SK-N-SH (cell line): Measurements from ENCODE around the gene ERAL1. TPM values are rescaled to one million over a fixed set of nuclear protein-coding genes. Genes with fewer than 3 reads are reported as not detected.
A peak's percentile ranks its signal among the peaks of the same experiment; 100 is the strongest.

Experiments used
- CTCF ChIA-PET: fragments of 300-600, 350-600 bp; formaldehyde crosslinking; extraction: SDS; loops from one replicate; lab custom pipeline; 2021; lab: Yijun Ruan, JAX
- POLR2A ChIA-PET: fragments of 350-600 bp; sonication (Branson Sonifier 250); formaldehyde crosslinking; extraction: SDS; loops from one replicate; lab custom pipeline; 2020; ENCODE audit warnings: antibody characterized with exemption, inconsistent platforms; lab: Yijun Ruan, JAX
- DNase-seq: peaks from one replicate; pipeline ENCODE4 v3.0.0; 2012
- H2AFZ ChIP-seq: fragments of 200-600 bp; sonication (generic); 2 replicates; pipeline ENCODE4 v1.8.1; 2016; ENCODE audit warnings: antibody characterized with exemption, mild to moderate bottlenecking, low read depth
- H3F3A ChIP-seq: fragments of 200-600 bp; sonication (generic); replicated peaks from 2 replicates; pipeline ENCODE3; 2016; ENCODE audit warnings: antibody characterized with exemption, mild to moderate bottlenecking; ENCODE audit not compliant: insufficient read depth
- H3K27ac ChIP-seq, 2 experiments: fragments of 200-500 bp in 1 of 2; fragments of 200-600 bp in 1 of 2; sonication (Bioruptor generic) in 1 of 2; sonication (generic), shearing (Covaris generic) in 1 of 2; 2 replicates each; pipeline versions ENCODE4 v1.5.1 to v1.6.1; 2014 to 2016; ENCODE audit warnings: low read depth in 2 of 2, inconsistent platforms in 1 of 2, low read length in 1 of 2, mild to moderate bottlenecking in 1 of 2, mixed read lengths in 1 of 2
- H3K27me3 ChIP-seq: fragments of 200-600 bp; sonication (generic), shearing (Covaris generic); 2 replicates; pipeline ENCODE4 v1.6.1; 2016; ENCODE audit warnings: mixed run types; ENCODE audit not compliant: insufficient read depth
- H3K36me3 ChIP-seq, 2 experiments: fragments of 200-500 bp in 1 of 2; fragments of 200-600 bp in 1 of 2; sonication (Bioruptor generic) in 1 of 2; sonication (generic) in 1 of 2; replicated peaks in 1 of 2; 2 replicates each; pipeline versions ENCODE3 to v1.5.1; 2014 to 2016; ENCODE audit warnings: low read length in 1 of 2, mild to moderate bottlenecking in 1 of 2; ENCODE audit not compliant: insufficient read depth in 2 of 2, control insufficient read depth in 1 of 2
- H3K4me1 ChIP-seq, 2 experiments: fragments of 200-500 bp in 1 of 2; fragments of 200-600 bp in 1 of 2; sonication (Bioruptor generic) in 1 of 2; sonication (generic), shearing (Covaris generic) in 1 of 2; 2 replicates each; pipeline versions ENCODE4 v1.5.1 to v1.6.1; 2014 to 2016; ENCODE audit warnings: low read depth in 1 of 2, low read length in 1 of 2, mixed run types in 1 of 2; ENCODE audit not compliant: insufficient read depth in 2 of 2, control insufficient read depth in 1 of 2
- H3K4me2 ChIP-seq: fragments of 200-600 bp; sonication (generic), shearing (Covaris generic); 2 replicates; pipeline ENCODE4 v1.6.1; 2017; ENCODE audit warnings: mixed run types
- H3K4me3 ChIP-seq, 2 experiments: fragments of 200-500 bp in 1 of 2; fragments of 200-600 bp in 1 of 2; sonication (Bioruptor generic) in 1 of 2; sonication (generic), shearing (Covaris generic) in 1 of 2; 2 replicates each; pipeline versions ENCODE4 v1.5.1 to v1.8.1; 2014 to 2016; ENCODE audit warnings: low read depth in 2 of 2, inconsistent platforms in 1 of 2, low read length in 1 of 2, mild to moderate bottlenecking in 1 of 2, mixed read lengths in 1 of 2, moderate library complexity in 1 of 2
- H3K79me2 ChIP-seq: fragments of 200-600 bp; sonication (generic); 2 replicates; pipeline ENCODE4 v1.8.1; 2017; ENCODE audit warnings: mild to moderate bottlenecking; ENCODE audit not compliant: insufficient read depth
- H3K9ac ChIP-seq: fragments of 200-600 bp; sonication (generic); 2 replicates; pipeline ENCODE4 v1.6.1; 2017; ENCODE audit warnings: mixed run types
- H3K9me2 ChIP-seq: fragments of 200-600 bp; sonication (generic); 2 replicates; pipeline ENCODE4 v1.6.1; 2017; ENCODE audit warnings: mixed run types
- H3K9me3 ChIP-seq: fragments of 200-600 bp; sonication (generic); 2 replicates; pipeline ENCODE4 v1.6.1; 2017; ENCODE audit warnings: mixed run types, mild to moderate bottlenecking, moderate library complexity
- H4K20me1 ChIP-seq: fragments of 200-600 bp; sonication (generic); 2 replicates; pipeline ENCODE4 v1.6.1; 2017; ENCODE audit warnings: mild to moderate bottlenecking, mixed run types; ENCODE audit not compliant: insufficient read depth
- EZH2phosphoT487 ChIP-seq: fragments of 200-600 bp; sonication (generic); IDR thresholded peaks from 2 replicates; pipeline ENCODE4 v1.6.1; 2017; ENCODE audit warnings: low read depth, mixed run types, mild to moderate bottlenecking, antibody characterized with exemption, moderate library complexity, borderline replicate concordance
- FOXM1 ChIP-seq: IDR thresholded peaks from 2 replicates; pipeline ENCODE4 v1.4.0; 2012; ENCODE audit warnings: low read depth, mild to moderate bottlenecking
- GABPA ChIP-seq: IDR thresholded peaks from 2 replicates; pipeline ENCODE4 v1.4.0; 2012; ENCODE audit warnings: low read depth, mild to moderate bottlenecking
- JUND ChIP-seq: IDR thresholded peaks from 2 replicates; pipeline ENCODE4 v1.4.0; 2012
- MEF2A ChIP-seq: IDR thresholded peaks from 2 replicates; pipeline ENCODE4 v1.4.0; 2012; ENCODE audit warnings: low read depth, borderline replicate concordance
- NFIC ChIP-seq: IDR thresholded peaks from 2 replicates; pipeline ENCODE4 v1.4.0; 2012; ENCODE audit warnings: borderline replicate concordance
- NRF1 ChIP-seq: IDR thresholded peaks from 2 replicates; pipeline ENCODE4 v1.6.1; 2012; ENCODE audit warnings: low read depth, mild to moderate bottlenecking, low read length
- POLR2AphosphoS5 ChIP-seq: IDR thresholded peaks from 2 replicates; pipeline ENCODE4 v1.6.1; 2012; ENCODE audit warnings: low read depth, low read length
- RAD21 ChIP-seq: IDR thresholded peaks from 2 replicates; pipeline ENCODE4 v1.6.1; 2012; ENCODE audit warnings: mild to moderate bottlenecking, low read length
- RCOR1 ChIP-seq: fragments of 150-350 bp; IDR thresholded peaks from 2 replicates; pipeline ENCODE4 v1.6.1; 2017; ENCODE audit warnings: antibody characterized with exemption, low read length
- REST ChIP-seq: IDR thresholded peaks from 2 replicates; pipeline ENCODE4 v1.6.1; 2012; ENCODE audit warnings: mild to moderate bottlenecking, low read depth, low read length, moderate library complexity
- RFX5 ChIP-seq: IDR thresholded peaks from 2 replicates; pipeline ENCODE4 v1.6.1; 2012; ENCODE audit warnings: mild to moderate bottlenecking, improper control_type of control experiment, low read length
- SIN3A ChIP-seq: IDR thresholded peaks from 2 replicates; pipeline ENCODE4 v1.6.1; 2012; ENCODE audit warnings: low read depth, mild to moderate bottlenecking, low read length, moderate library complexity, borderline replicate concordance
- SMC3 ChIP-seq: IDR thresholded peaks from 2 replicates; pipeline ENCODE4 v1.6.1; 2012; ENCODE audit warnings: low read depth, low read length, improper control_type of control experiment
- TAF1 ChIP-seq: IDR thresholded peaks from 2 replicates; pipeline ENCODE4 v1.6.1; 2012; ENCODE audit warnings: low read depth, mild to moderate bottlenecking, low read length, moderate library complexity, borderline replicate concordance
- TCF12 ChIP-seq: IDR thresholded peaks from 2 replicates; pipeline ENCODE4 v1.4.0; 2012
- TEAD4 ChIP-seq: IDR thresholded peaks from 2 replicates; pipeline ENCODE4 v1.4.0; 2012; ENCODE audit warnings: mild to moderate bottlenecking, borderline replicate concordance; ENCODE audit not compliant: insufficient read depth
- YY1 ChIP-seq: IDR thresholded peaks from 2 replicates; pipeline ENCODE4 v1.4.0; 2012; ENCODE audit warnings: low read depth, mild to moderate bottlenecking
- WGBS: methylation state at CpG from one replicate; pipeline ENCODE4 v1.1.6; 2017; ENCODE audit warnings: low lambda C conversion rate; 5-methylcytosine and 5-hydroxymethylcytosine counted together
- polyA plus RNA-seq, 3 experiments: library from polyadenylated mRNA; depleted of rRNA; stranded (reverse); fragments of >200 nt; gene quantifications; 2 replicates each; pipeline ENCODE4 v1.2.3, GENCODE V29; 2012
- TF ChIP-seq, protein P1 (sequence below): fragments of 150-350 bp; IDR thresholded peaks from 2 replicates; pipeline ENCODE4 v1.6.1; 2016; ENCODE audit warnings: mild to moderate bottlenecking, low read depth, low read length
- TF ChIP-seq, protein P2 (sequence below): IDR thresholded peaks from 2 replicates; pipeline ENCODE4 v1.4.0; 2012; ENCODE audit warnings: low read depth
- TF ChIP-seq, protein P3 (sequence below): IDR thresholded peaks from 2 replicates; pipeline ENCODE4; 2012

The ERAL1 gene
- polyA plus RNA-seq, 1 of the 3 experiments (the other 2 are of a cell fraction): 57.3 TPM

GRCh38 chr17:28899212-28899815 lies 44.5 kb downstream of the ERAL1 start:
- no peaks in the 10 kb centered on the region for H3K36me3 ChIP-seq
- ChIA-PET POLR2A (no interaction called here), CTCF (interaction anchor here (0.5 to 9.0 kb wide), 6 partner anchors 9 to 172 kb away, joined by 3 to 95 read pairs (median 6); partner anchors contain the start of genes FAM222B and TLCD1)
- no peaks in the 10 kb centered on the region for H4K20me1 ChIP-seq
- H3K4me2 ChIP-seq: no peak overlapping the region
- H3K9ac ChIP-seq: no peak overlapping the region
- peaks cover 33% of the 10 kb centered on the region for H3F3A ChIP-seq
- H3K4me1 ChIP-seq: peaks cover 6 to 25% of the 10 kb centered on the region in 2 experiments; a peak in 2 of 4 replicates
- no peaks in the 10 kb centered on the region for H3K9me2 ChIP-seq
- 94% methylated on average over 5 of the region's 5 CpGs for WGBS
- no peaks in the 10 kb centered on the region for H3K9me3 ChIP-seq
- H3K27ac ChIP-seq: no peak overlapping the region
- TF ChIP-seq, protein P1, sequence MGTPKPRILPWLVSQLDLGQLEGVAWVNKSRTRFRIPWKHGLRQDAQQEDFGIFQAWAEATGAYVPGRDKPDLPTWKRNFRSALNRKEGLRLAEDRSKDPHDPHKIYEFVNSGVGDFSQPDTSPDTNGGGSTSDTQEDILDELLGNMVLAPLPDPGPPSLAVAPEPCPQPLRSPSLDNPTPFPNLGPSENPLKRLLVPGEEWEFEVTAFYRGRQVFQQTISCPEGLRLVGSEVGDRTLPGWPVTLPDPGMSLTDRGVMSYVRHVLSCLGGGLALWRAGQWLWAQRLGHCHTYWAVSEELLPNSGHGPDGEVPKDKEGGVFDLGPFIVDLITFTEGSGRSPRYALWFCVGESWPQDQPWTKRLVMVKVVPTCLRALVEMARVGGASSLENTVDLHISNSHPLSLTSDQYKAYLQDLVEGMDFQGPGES: no peak
- TF ChIP-seq POLR2AphosphoS5: no peak
- no peak for TF ChIP-seq RCOR1
- no peak for TF ChIP-seq JUND
- no peak overlapping the region for H3K4me3 ChIP-seq
- DNase-seq: no peak
- no peak overlapping the region for H2AFZ ChIP-seq
- no peaks in the 10 kb centered on the region for H3K27me3 ChIP-seq
- H3K79me2 ChIP-seq: peaks cover 47% of the 10 kb centered on the region

- no peaks in the 10 kb centered on the region for H4K20me1 ChIP-seq
- H3K36me3 ChIP-seq: peaks cover 0 to 6% of the 10 kb centered on the region in 2 experiments
- H3K27ac ChIP-seq: no peak overlapping the region
- no peaks in the 10 kb centered on the region for H3K27me3 ChIP-seq
- POLR2A ChIA-PET: no interaction called here
- TF ChIP-seq SIN3A (no peak), FOXM1 (no peak), MEF2A (no peak), SMC3 (no peak), NFIC (no peak), POLR2AphosphoS5 (no peak), RCOR1 (no peak), REST (no peak), TEAD4 (no peak), RFX5 (no peak), RAD21 (no peak), JUND (no peak), NRF1 (no peak), YY1 (no peak), GABPA (no peak), TAF1 (no peak), EZH2phosphoT487 (no peak), TCF12 (no peak)
- TF ChIP-seq, protein P2, sequence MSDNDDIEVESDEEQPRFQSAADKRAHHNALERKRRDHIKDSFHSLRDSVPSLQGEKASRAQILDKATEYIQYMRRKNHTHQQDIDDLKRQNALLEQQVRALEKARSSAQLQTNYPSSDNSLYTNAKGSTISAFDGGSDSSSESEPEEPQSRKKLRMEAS: no peak
- TF ChIP-seq, protein P3, sequence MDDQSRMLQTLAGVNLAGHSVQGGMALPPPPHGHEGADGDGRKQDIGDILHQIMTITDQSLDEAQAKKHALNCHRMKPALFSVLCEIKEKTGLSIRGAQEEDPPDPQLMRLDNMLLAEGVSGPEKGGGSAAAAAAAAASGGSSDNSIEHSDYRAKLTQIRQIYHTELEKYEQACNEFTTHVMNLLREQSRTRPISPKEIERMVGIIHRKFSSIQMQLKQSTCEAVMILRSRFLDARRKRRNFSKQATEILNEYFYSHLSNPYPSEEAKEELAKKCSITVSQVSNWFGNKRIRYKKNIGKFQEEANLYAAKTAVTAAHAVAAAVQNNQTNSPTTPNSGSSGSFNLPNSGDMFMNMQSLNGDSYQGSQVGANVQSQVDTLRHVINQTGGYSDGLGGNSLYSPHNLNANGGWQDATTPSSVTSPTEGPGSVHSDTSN: no peak
- TF ChIP-seq, all 33 proteins: peak for 0
- peaks cover 6 to 21% of the 10 kb centered on the region in 2 experiments; a peak in 2 of 4 replicates for H3K4me1 ChIP-seq
- no peak for DNase-seq
- 82% methylated on average over 12 of the region's 24 CpGs for WGBS
- CTCF ChIA-PET: interaction anchor here (0.6 to 9.0 kb wide), 15 partner anchors 11 to 189 kb away, joined by 3 to 95 read pairs (median 6); partner anchors contain the start of genes NEK8, RPL23A and TLCD1
- H3F3A ChIP-seq: peaks cover 46% of the 10 kb centered on the region
- no peak overlapping the region for H3K4me2 ChIP-seq
- peak overlapping the region in 1 of 2 experiments; percentile 4; a peak in 1 of 4 replicates for H3K4me3 ChIP-seq
- no peaks in the 10 kb centered on the region for H3K9me3 ChIP-seq
- H3K9me2 ChIP-seq: no peaks in the 10 kb centered on the region
- peaks cover 33% of the 10 kb centered on the region for H3K79me2 ChIP-seq
- H2AFZ ChIP-seq: no peak overlapping the region
- H3K9ac ChIP-seq: no peak overlapping the region
Observed at GRCh38 chr17:28900986-28901726, 46.3 kb downstream of the ERAL1 start.
